ENCODE measurements around the gene NKX1-2.

GRCh38 chr10:124465003-124465776 lies 15.4 kb upstream of the NKX1-2 start:
- TF ChIP-seq CTCF (IDR thresholded peaks at IDR 0.05) (no peak), POLR2A (IDR thresholded peaks at IDR 0.05) (no peak)
